Measurements from ENCODE around the gene ARHGAP20.
"Not testable (repeated sequence)": the region's sequence is repeated elsewhere in the genome, so short reads cannot be mapped to it uniquely, and the experiment has no call there.

The ARHGAP20 gene

GRCh38 chr11:110619366-110619765, 92.9 kb downstream of the ARHGAP20 start:
- not testable (repeated sequence) for H3K9ac ChIP-seq (ENCODE audit: low read length in 5 of 5); H3K27ac ChIP-seq (ENCODE audit: low read depth, low read length); H3K4me1 ChIP-seq (ENCODE audit: control insufficient read depth in 5 of 5, insufficient read depth in 5 of 5, low read length in 5 of 5); H3K4me3 ChIP-seq (ENCODE audit: low read depth in 1 of 5, low read length in 5 of 5); H3K27me3 ChIP-seq (ENCODE audit: control insufficient read depth in 5 of 5, insufficient read depth in 4 of 5, low read length in 5 of 5); H3K9me3 ChIP-seq (ENCODE audit: control insufficient read depth in 5 of 5, low read length in 5 of 5)
- H3K36me3 ChIP-seq (ENCODE audit: control insufficient read depth in 5 of 5, insufficient read depth in 5 of 5, low read length in 5 of 5): peaks cover 0 to 31% (median 3%) of the 10 kb centered on the region in 5 donors

- Histone ChIP-seq H3K4me1 (ENCODE audit: control insufficient read depth in 5 of 5, insufficient read depth in 5 of 5, low read length in 5 of 5) (peaks cover 0 to 14% (median 7%) of the 10 kb centered on the region in 5 donors), H3K36me3 (ENCODE audit: control insufficient read depth in 5 of 5, insufficient read depth in 5 of 5, low read length in 5 of 5) (peaks cover 0 to 14% (median 0%) of the 10 kb centered on the region in 5 donors), H3K4me3 (ENCODE audit: low read depth in 1 of 5, low read length in 5 of 5) (peak overlapping the region in 1 of 5 donors; percentile 28), H3K9me3 (ENCODE audit: control insufficient read depth in 5 of 5, low read length in 5 of 5) (no peaks in the 10 kb centered on the region), H3K27ac (ENCODE audit: low read depth, low read length) (peak overlapping the region; percentile 53), H3K9ac (ENCODE audit: low read length in 5 of 5) (peak overlapping the region in 3 of 5 donors; percentile 6 to 45 (median 32)), H3K27me3 (ENCODE audit: control insufficient read depth in 5 of 5, insufficient read depth in 4 of 5, low read length in 5 of 5) (no peaks in the 10 kb centered on the region)
These were observed 98.2 kb downstream of the ARHGAP20 start for GRCh38 chr11:110614031-110614430.

GRCh38 chr11:110613197-110613918, 98.9 kb downstream of the ARHGAP20 start:
- Histone ChIP-seq H3K27me3 (ENCODE audit: control insufficient read depth in 5 of 5, insufficient read depth in 4 of 5, low read length in 5 of 5) (no peaks in the 10 kb centered on the region), H3K27ac (ENCODE audit: low read depth, low read length) (peak overlapping the region; percentile 63), H3K9ac (ENCODE audit: low read length in 5 of 5) (peak overlapping the region in 2 of 5 donors; percentile 8 to 32), H3K36me3 (ENCODE audit: control insufficient read depth in 5 of 5, insufficient read depth in 5 of 5, low read length in 5 of 5) (peaks cover 0 to 16% (median 0%) of the 10 kb centered on the region in 5 donors), H3K4me3 (ENCODE audit: low read depth in 1 of 5, low read length in 5 of 5) (no peak overlapping the region), H3K4me1 (ENCODE audit: control insufficient read depth in 5 of 5, insufficient read depth in 5 of 5, low read length in 5 of 5) (peaks cover 0 to 14% (median 7%) of the 10 kb centered on the region in 5 donors), H3K9me3 (ENCODE audit: control insufficient read depth in 5 of 5, low read length in 5 of 5) (no peaks in the 10 kb centered on the region)

- no peaks in the 10 kb centered on the region for H3K27me3 ChIP-seq (ENCODE audit: control insufficient read depth in 5 of 5, insufficient read depth in 4 of 5, low read length in 5 of 5)
- H3K9me3 ChIP-seq (ENCODE audit: control insufficient read depth in 5 of 5, low read length in 5 of 5): no peaks in the 10 kb centered on the region
- H3K9ac ChIP-seq (ENCODE audit: low read length in 5 of 5): no peak overlapping the region
- H3K27ac ChIP-seq (ENCODE audit: low read depth, low read length): no peak overlapping the region
- no peak overlapping the region for H3K4me3 ChIP-seq (ENCODE audit: low read depth in 1 of 5, low read length in 5 of 5)
- H3K36me3 ChIP-seq (ENCODE audit: control insufficient read depth in 5 of 5, insufficient read depth in 5 of 5, low read length in 5 of 5): peaks cover 6 to 29% (median 9%) of the 10 kb centered on the region in 5 donors
- peaks cover 0 to 7% (median 3%) of the 10 kb centered on the region in 5 donors for H3K4me1 ChIP-seq (ENCODE audit: control insufficient read depth in 5 of 5, insufficient read depth in 5 of 5, low read length in 5 of 5)
These were observed 105.8 kb downstream of the ARHGAP20 start for GRCh38 chr11:110606415-110606814.

DNA sequence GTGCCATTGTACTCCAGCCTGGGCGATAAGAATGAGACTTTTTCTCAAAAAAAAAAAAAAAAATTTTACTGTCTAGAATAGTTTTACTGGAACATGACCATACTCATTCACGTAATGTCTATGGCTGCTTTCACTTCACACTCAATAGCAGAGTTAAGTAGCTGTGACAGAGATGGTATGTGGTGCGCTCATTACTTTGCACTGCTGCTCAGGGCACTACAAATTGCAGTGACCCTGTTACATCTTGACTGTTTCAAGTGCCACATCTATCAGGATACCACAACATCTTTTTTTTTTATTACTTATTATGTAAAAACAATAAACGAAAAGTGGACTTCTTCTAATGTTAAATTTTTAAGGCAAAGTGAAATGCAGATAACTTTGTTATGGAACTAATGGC, 110.3 kb downstream of the ARHGAP20 start:
- H3K4me1 ChIP-seq (ENCODE audit: control insufficient read depth in 5 of 5, insufficient read depth in 5 of 5, low read length in 5 of 5): peaks cover 0 to 7% (median 3%) of the 10 kb centered on the region in 5 donors
- no peak overlapping the region for H3K4me3 ChIP-seq (ENCODE audit: low read depth in 1 of 5, low read length in 5 of 5)
- H3K36me3 ChIP-seq (ENCODE audit: control insufficient read depth in 5 of 5, insufficient read depth in 5 of 5, low read length in 5 of 5): peaks cover 11 to 35% (median 22%) of the 10 kb centered on the region in 5 donors
- no peaks in the 10 kb centered on the region for H3K27me3 ChIP-seq (ENCODE audit: control insufficient read depth in 5 of 5, insufficient read depth in 4 of 5, low read length in 5 of 5)
- H3K27ac ChIP-seq (ENCODE audit: low read depth, low read length): no peak overlapping the region
- H3K9ac ChIP-seq (ENCODE audit: low read length in 5 of 5): no peak overlapping the region
- no peaks in the 10 kb centered on the region for H3K9me3 ChIP-seq (ENCODE audit: control insufficient read depth in 5 of 5, low read length in 5 of 5)

- H3K27ac ChIP-seq (ENCODE audit: low read depth, low read length): no peak overlapping the region
- H3K36me3 ChIP-seq (ENCODE audit: control insufficient read depth in 5 of 5, insufficient read depth in 5 of 5, low read length in 5 of 5): peaks cover 6 to 28% (median 17%) of the 10 kb centered on the region in 5 donors
- no peaks in the 10 kb centered on the region for H3K9me3 ChIP-seq (ENCODE audit: control insufficient read depth in 5 of 5, low read length in 5 of 5)
- H3K9ac ChIP-seq (ENCODE audit: low read length in 5 of 5): no peak overlapping the region
- no peaks in the 10 kb centered on the region for H3K27me3 ChIP-seq (ENCODE audit: control insufficient read depth in 5 of 5, insufficient read depth in 4 of 5, low read length in 5 of 5)
- peaks cover 0 to 4% (median 0%) of the 10 kb centered on the region in 5 donors for H3K4me1 ChIP-seq (ENCODE audit: control insufficient read depth in 5 of 5, insufficient read depth in 5 of 5, low read length in 5 of 5)
- H3K4me3 ChIP-seq (ENCODE audit: low read depth in 1 of 5, low read length in 5 of 5): no peak overlapping the region
These were observed 111.9 kb downstream of the ARHGAP20 start for GRCh38 chr11:110600322-110600721.

DNA sequence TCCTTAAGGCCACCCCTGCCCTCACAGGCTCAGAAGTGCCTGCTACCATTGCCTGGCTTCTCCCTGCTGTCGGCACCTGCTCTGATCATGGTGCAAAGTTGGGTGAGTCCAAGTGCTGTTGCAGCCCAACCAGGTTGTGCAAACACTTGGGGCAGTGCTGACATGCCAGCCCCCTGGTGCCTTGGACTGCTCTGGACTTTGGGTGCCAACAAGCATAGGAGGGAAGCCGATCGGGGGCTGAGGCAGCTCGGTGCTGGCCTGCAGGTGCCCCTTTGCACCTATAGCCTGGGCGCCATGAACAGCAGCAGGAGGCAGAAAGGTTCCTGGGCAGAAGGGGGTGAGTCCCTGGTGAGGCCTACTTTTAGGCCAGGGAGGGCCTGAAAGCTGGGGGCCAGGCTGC, 113.0 kb downstream of the ARHGAP20 start:
- no peaks in the 10 kb centered on the region for H3K9me3 ChIP-seq (ENCODE audit: control insufficient read depth in 5 of 5, low read length in 5 of 5)

DNA sequence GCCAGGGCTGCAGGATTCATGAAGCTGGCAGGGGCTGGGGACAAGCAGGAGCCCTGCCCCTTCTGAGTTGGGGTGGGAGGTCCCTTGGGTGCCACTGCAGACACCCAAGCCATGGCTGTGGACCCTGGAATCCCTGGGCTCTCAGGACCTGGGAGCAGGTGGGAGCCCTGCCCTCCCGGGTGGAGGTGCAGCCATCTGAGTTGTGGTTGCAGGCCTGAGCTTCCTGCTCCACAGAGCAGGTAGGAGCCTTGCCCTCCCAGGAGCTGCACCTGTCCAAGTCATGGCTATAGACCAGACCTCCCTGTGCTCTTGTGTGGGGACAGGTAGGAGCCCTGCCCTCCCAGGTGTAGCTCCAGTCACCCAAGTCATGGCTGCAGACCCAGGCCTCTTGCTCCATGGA, 113.5 kb downstream of the ARHGAP20 start:
- H3K4me1 ChIP-seq (ENCODE audit: control insufficient read depth in 5 of 5, insufficient read depth in 5 of 5, low read length in 5 of 5): peaks cover 0 to 2% (median 0%) of the 10 kb centered on the region in 5 donors
- H3K9ac ChIP-seq (ENCODE audit: low read length in 5 of 5): no peak overlapping the region
- H3K27ac ChIP-seq (ENCODE audit: low read depth, low read length): no peak overlapping the region
- H3K36me3 ChIP-seq (ENCODE audit: control insufficient read depth in 5 of 5, insufficient read depth in 5 of 5, low read length in 5 of 5): peaks cover 0 to 23% (median 14%) of the 10 kb centered on the region in 5 donors
- H3K4me3 ChIP-seq (ENCODE audit: low read depth in 1 of 5, low read length in 5 of 5): no peak overlapping the region
- H3K27me3 ChIP-seq (ENCODE audit: control insufficient read depth in 5 of 5, insufficient read depth in 4 of 5, low read length in 5 of 5): no peaks in the 10 kb centered on the region
- H3K9me3 ChIP-seq (ENCODE audit: control insufficient read depth in 5 of 5, low read length in 5 of 5): no peaks in the 10 kb centered on the region

More for the DNA sequence above, 113.0 kb downstream of the ARHGAP20 start:
- Histone ChIP-seq H3K9ac (ENCODE audit: low read length in 5 of 5) (no peak overlapping the region), H3K4me1 (ENCODE audit: control insufficient read depth in 5 of 5, insufficient read depth in 5 of 5, low read length in 5 of 5) (peaks cover 0 to 4% (median 0%) of the 10 kb centered on the region in 5 donors), H3K4me3 (ENCODE audit: low read depth in 1 of 5, low read length in 5 of 5) (no peak overlapping the region), H3K27ac (ENCODE audit: low read depth, low read length) (no peak overlapping the region), H3K36me3 (ENCODE audit: control insufficient read depth in 5 of 5, insufficient read depth in 5 of 5, low read length in 5 of 5) (peaks cover 0 to 23% (median 14%) of the 10 kb centered on the region in 5 donors), H3K27me3 (ENCODE audit: control insufficient read depth in 5 of 5, insufficient read depth in 4 of 5, low read length in 5 of 5) (no peaks in the 10 kb centered on the region)

DNA sequence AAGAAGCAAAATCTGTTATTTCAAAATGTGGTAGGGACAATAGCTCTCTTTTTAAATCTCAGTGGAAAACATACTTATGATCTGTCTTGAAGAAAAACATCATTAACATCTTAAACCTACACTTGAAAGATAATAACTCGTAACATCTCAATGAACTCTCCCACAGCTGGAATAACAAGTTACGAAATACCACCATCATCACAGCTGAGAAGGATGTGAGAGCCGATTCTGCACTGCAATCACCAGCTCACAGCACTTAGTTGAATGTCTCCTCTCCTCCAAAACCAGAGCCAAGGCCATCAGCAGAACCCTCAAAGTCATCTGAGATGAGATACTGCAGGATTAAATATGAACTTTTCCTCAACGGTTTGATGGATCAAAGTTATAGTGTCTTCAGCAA, 124.3 kb downstream of the ARHGAP20 start:
- no peak overlapping the region for H3K4me3 ChIP-seq (ENCODE audit: low read depth in 1 of 5, low read length in 5 of 5)
- H3K4me1 ChIP-seq (ENCODE audit: control insufficient read depth in 5 of 5, insufficient read depth in 5 of 5, low read length in 5 of 5): peaks cover 0 to 11% (median 5%) of the 10 kb centered on the region in 5 donors
- no peaks in the 10 kb centered on the region for H3K27me3 ChIP-seq (ENCODE audit: control insufficient read depth in 5 of 5, insufficient read depth in 4 of 5, low read length in 5 of 5)
- no peak overlapping the region for H3K9ac ChIP-seq (ENCODE audit: low read length in 5 of 5)
- H3K9me3 ChIP-seq (ENCODE audit: control insufficient read depth in 5 of 5, low read length in 5 of 5): no peaks in the 10 kb centered on the region
- peak overlapping the region; percentile 25 for H3K27ac ChIP-seq (ENCODE audit: low read depth, low read length)
- peaks cover 17 to 48% (median 38%) of the 10 kb centered on the region in 5 donors for H3K36me3 ChIP-seq (ENCODE audit: control insufficient read depth in 5 of 5, insufficient read depth in 5 of 5, low read length in 5 of 5)

GRCh38 chr11:110587129-110587528, 125.1 kb downstream of the ARHGAP20 start:
- Histone ChIP-seq H3K4me1 (ENCODE audit: control insufficient read depth in 5 of 5, insufficient read depth in 5 of 5, low read length in 5 of 5) (peaks cover 0 to 13% (median 5%) of the 10 kb centered on the region in 5 donors), H3K27me3 (ENCODE audit: control insufficient read depth in 5 of 5, insufficient read depth in 4 of 5, low read length in 5 of 5) (no peaks in the 10 kb centered on the region), H3K9me3 (ENCODE audit: control insufficient read depth in 5 of 5, low read length in 5 of 5) (no peaks in the 10 kb centered on the region), H3K9ac (ENCODE audit: low read length in 5 of 5) (no peak overlapping the region), H3K36me3 (ENCODE audit: control insufficient read depth in 5 of 5, insufficient read depth in 5 of 5, low read length in 5 of 5) (peaks cover 17 to 52% (median 36%) of the 10 kb centered on the region in 5 donors), H3K4me3 (ENCODE audit: low read depth in 1 of 5, low read length in 5 of 5) (no peak overlapping the region), H3K27ac (ENCODE audit: low read depth, low read length) (no peak overlapping the region)

Data from subcutaneous abdominal adipose tissue (tissue), 5 donors.